Ovary (tissue), 3 donors: ENCODE results near the gene ENPP3.

Experiments
- CTCF ChIP-seq, 3 donors: fragments of 450-650 bp in 2 of 3; fragments of 200-600 bp in 1 of 3; IDR thresholded peaks; one replicate each; pipeline versions ENCODE4 v1.5.1 to v1.8.0; 2016 to 2022; ENCODE audit warnings: antibody characterized with exemption in 3 of 3, mild to moderate bottlenecking in 1 of 3
- POLR2A ChIP-seq: fragments of 450-650 bp; IDR thresholded peaks from one replicate; pipeline ENCODE4 v1.6.1; 2017; ENCODE audit warnings: antibody characterized with exemption, mild to moderate bottlenecking, moderate library complexity
- donor health status: DM: no; HTN: no; CAD: no.

DNA sequence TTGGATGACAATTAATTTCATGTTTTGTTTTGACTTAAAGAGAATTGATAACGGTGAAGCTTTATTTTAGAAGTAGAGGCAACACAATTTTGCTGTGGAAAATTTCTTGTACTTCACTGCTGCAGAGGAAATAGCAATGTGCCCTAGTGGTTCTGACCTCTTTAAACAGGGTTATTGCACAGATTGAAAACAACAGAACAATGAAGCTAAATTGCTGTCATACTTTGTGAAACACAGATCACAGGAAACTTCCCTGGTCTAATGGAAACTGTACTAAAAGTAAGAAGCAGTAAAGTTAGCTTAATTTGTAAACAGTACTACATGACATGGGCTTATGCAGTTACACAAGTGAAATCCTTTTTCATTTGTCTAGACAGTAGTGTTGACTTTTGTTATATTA is 32.8 kb downstream of the ENPP3 start:
- no peak for TF ChIP-seq CTCF (IDR thresholded peaks at IDR 0.05)
- TF ChIP-seq POLR2A, result no peak
